Skeletal muscle tissue (tissue), 4 donors: ENCODE results near the gene FLT1. TPM values are rescaled to one million over a fixed set of nuclear protein-coding genes. Genes with fewer than 3 reads are reported as not detected.
A peak's percentile ranks its signal among the peaks of the same experiment; 100 is the strongest.

ENCODE experiments used
- H3K27ac ChIP-seq: one replicate; pipeline ENCODE4 v1.7.0; 2013; ENCODE audit warnings: mild to moderate bottlenecking, low read depth, low read length, inconsistent platforms
- H3K27me3 ChIP-seq, 3 donors: one replicate each; pipeline ENCODE4 v1.7.0; 2013; ENCODE audit warnings: low read length in 3 of 3; ENCODE audit not compliant: control insufficient read depth in 3 of 3, insufficient read depth in 3 of 3
- H3K36me3 ChIP-seq, 3 donors: one replicate each; pipeline ENCODE4 v1.7.0; 2013; ENCODE audit warnings: low read length in 3 of 3; ENCODE audit not compliant: control insufficient read depth in 3 of 3, insufficient read depth in 3 of 3
- H3K4me1 ChIP-seq, 3 donors: one replicate each; pipeline ENCODE4 v1.7.0; 2013; ENCODE audit warnings: low read length in 3 of 3, mild to moderate bottlenecking in 3 of 3; ENCODE audit not compliant: control insufficient read depth in 3 of 3, insufficient read depth in 3 of 3
- H3K4me3 ChIP-seq, 3 donors: one replicate each; pipeline ENCODE4 v1.7.0; 2013; ENCODE audit warnings: low read length in 3 of 3
- H3K9ac ChIP-seq, 3 donors: one replicate each; pipeline ENCODE4 v1.7.0; 2013; ENCODE audit warnings: low read length in 3 of 3, mild to moderate bottlenecking in 3 of 3, moderate library complexity in 2 of 3, low read depth in 1 of 3
- H3K9me3 ChIP-seq, 3 donors: one replicate each; pipeline ENCODE4 v1.7.0; 2013; ENCODE audit warnings: low read length in 3 of 3; ENCODE audit not compliant: control insufficient read depth in 3 of 3
- total RNA-seq: library from RNA; depleted of rRNA; stranded (reverse); fragments of >200 nt; gene quantifications from one replicate; pipeline ENCODE4 v1.2.3, GENCODE V29; 2014
- donor health status: Osteomylitis.

The FLT1 gene
- total RNA-seq, 1 donor from 2014 or later, result 13.0 TPM

DNA sequence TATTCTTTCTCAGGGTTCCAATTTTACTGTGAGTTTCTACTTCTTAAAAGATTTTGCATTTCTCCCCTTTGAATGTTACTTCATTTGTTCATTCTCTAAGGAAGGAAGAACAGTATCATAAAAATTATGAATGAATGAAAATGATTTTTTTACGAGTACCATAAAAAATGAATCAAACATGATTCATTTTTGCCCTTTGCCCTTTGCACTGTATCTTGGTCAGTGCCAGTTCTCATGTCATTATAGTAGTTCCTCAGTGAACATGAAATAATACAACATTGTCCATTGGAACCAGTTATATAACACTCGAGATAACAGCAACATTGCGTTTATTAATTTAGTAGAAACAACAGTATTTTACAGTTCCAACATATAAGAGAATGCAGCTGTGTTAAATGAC lies 28.8 kb downstream of the FLT1 start:
- Histone ChIP-seq H3K4me1 (no peaks in the 10 kb centered on the region), H3K4me3 (no peak overlapping the region), H3K27ac (no peak overlapping the region), H3K27me3 (no peaks in the 10 kb centered on the region), H3K36me3 (no peaks in the 10 kb centered on the region), H3K9ac (no peak overlapping the region), H3K9me3 (no peaks in the 10 kb centered on the region)

DNA sequence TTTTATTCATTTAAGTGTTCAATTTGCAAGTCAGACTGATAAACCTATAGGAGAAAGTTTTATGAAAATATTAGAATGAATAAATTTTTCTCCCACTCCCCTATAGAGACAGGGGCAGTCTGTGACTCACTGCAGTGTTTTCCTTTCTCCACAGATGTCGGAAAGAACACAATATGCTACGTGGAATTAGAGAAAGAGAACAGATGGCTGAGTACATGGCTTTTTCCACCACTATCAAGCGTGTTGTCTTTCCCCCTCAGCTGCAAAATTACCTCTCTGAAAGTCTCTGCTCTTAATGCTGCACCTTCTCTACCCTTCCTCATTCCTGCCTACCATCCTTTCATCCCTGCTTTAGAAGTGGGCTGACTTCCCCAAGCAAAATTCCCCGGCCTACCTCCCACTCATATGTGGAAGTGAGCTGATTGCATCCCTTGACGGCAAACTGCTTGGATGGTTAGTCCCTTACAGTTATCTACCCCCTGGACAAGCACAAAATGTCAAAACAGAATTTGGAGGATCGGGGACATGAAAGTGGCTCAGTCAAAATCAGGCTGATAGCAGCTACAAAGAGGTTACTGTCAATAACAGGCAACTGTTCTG lies 30.0 kb downstream of the FLT1 start:
- no peak overlapping the region for H3K4me3 ChIP-seq
- no peak overlapping the region for H3K9ac ChIP-seq
- H3K27me3 ChIP-seq, result no peaks in the 10 kb centered on the region
- H3K4me1 ChIP-seq, result no peaks in the 10 kb centered on the region
- no peak overlapping the region for H3K27ac ChIP-seq
- H3K36me3 ChIP-seq, result no peaks in the 10 kb centered on the region
- H3K9me3 ChIP-seq, result no peaks in the 10 kb centered on the region

DNA sequence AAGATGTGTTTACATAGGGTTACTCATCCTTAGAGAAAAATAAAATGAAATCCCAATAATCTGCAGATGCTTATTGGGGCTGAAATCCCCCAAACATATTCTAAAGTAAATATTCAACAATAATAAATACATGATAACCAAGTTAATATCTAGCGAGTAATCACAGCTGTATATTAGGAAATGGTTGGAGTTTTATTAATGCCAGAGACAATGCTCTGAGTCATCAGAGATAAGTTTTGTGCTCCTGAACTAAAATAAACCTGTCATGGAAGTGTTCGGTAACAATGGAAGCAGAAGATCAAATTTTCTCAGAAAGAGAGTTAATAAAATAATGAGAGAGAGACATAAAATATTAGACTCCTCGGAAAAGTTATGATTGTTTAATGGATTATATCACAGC lies 31.4 kb downstream of the FLT1 start:
- peaks cover 0 to 3% (median 0%) of the 10 kb centered on the region in 3 donors for H3K27me3 ChIP-seq
- no peak overlapping the region for H3K27ac ChIP-seq
- H3K36me3 ChIP-seq, result no peaks in the 10 kb centered on the region
- no peaks in the 10 kb centered on the region for H3K4me1 ChIP-seq
- H3K9ac ChIP-seq, result no peak overlapping the region
- no peak overlapping the region for H3K4me3 ChIP-seq
- H3K9me3 ChIP-seq, result no peaks in the 10 kb centered on the region

DNA sequence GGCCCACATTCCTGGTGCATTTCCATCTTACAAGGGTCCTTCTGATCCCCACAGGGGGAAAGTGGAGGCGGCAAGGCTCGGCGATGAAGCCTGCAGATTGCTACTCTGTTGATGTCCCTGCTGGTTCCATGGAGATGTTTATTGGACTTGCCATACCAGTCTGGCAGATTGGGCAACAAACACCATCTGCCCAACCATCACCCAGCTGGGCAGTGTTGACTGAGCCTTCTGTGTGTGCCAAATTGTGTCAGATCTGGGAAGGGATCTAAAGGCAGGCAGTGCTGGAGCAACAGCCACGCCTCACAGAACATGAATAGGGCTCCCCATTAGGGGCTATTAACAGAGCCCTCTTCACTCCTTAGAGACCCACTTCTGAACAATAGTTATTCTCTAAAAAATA lies 35.0 kb downstream of the FLT1 start:
- H3K4me3 ChIP-seq, result no peak overlapping the region
- no peaks in the 10 kb centered on the region for H3K36me3 ChIP-seq
- H3K9ac ChIP-seq, result no peak overlapping the region
- no peak overlapping the region for H3K27ac ChIP-seq
- H3K9me3 ChIP-seq, result no peaks in the 10 kb centered on the region
- H3K27me3 ChIP-seq, result peaks cover 0 to 3% (median 0%) of the 10 kb centered on the region in 3 donors
- no peaks in the 10 kb centered on the region for H3K4me1 ChIP-seq

DNA sequence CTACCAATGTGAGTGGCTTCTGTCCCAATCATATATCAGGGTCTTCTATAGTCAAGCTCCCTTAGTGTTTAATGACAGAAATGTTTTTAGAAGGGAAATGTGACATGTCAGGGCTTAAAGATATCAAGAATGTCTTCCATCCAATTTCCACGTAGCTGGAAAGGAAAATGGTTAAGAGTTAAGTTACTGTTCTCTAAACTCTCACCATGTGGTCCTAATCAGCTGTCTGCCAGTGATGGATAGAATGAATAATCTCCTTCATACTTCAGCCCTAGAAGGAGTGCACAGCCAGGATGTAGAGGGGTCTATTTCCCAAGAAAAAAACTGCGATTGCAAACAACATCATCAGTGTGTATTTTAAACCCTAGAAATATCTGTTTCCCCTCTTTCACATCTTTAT lies 36.3 kb downstream of the FLT1 start:
- Histone ChIP-seq H3K4me1 (no peaks in the 10 kb centered on the region), H3K9me3 (no peaks in the 10 kb centered on the region), H3K4me3 (no peak overlapping the region), H3K27ac (no peak overlapping the region), H3K36me3 (no peaks in the 10 kb centered on the region), H3K27me3 (peaks cover 0 to 3% (median 0%) of the 10 kb centered on the region in 3 donors), H3K9ac (no peak overlapping the region)

DNA sequence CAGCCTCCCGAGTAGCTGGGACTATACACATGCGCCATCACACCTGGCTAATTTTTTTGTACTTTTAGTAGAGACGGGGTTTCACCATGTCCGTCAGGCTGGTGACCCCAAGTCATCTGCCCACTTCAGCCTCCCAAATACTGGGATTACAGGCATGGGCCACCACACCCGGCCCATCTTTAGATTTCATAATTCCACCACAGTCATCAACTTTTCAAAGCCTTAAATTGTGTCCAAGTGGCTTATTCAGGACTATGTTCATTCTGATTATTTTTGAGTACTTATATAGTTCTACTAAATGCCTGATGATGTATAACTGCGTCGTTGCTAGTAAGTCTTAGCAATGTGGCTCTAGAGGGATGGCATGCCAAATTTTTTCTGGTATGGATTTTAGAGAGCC lies 36.9 kb downstream of the FLT1 start:
- H3K36me3 ChIP-seq, result no peaks in the 10 kb centered on the region
- H3K9ac ChIP-seq, result no peak overlapping the region
- H3K27ac ChIP-seq, result no peak overlapping the region
- no peak overlapping the region for H3K4me3 ChIP-seq
- H3K4me1 ChIP-seq, result no peaks in the 10 kb centered on the region
- no peaks in the 10 kb centered on the region for H3K9me3 ChIP-seq
- H3K27me3 ChIP-seq, result peaks cover 0 to 5% (median 0%) of the 10 kb centered on the region in 3 donors

DNA sequence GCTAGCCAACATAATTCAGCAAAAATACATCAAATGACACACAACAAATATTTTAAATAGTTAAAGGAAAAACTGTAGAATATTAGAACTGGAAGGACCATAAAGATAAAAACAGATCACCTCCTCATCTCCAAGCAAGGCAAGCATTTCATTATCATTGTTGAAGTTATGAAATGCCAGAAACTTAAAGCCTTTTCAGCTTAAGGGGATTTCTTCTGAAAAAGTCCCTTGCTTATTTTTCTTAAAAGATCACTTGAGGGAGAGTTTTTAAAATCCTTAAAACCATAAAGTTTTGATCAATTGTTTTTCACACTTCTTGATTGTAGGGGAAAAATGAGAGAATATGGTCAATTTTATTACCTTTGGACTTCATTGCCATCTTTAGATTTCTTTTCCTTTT lies 37.4 kb downstream of the FLT1 start:
- H3K9me3 ChIP-seq, result no peaks in the 10 kb centered on the region
- H3K27me3 ChIP-seq, result peaks cover 0 to 5% (median 0%) of the 10 kb centered on the region in 3 donors
- H3K9ac ChIP-seq, result no peak overlapping the region
- H3K36me3 ChIP-seq, result no peaks in the 10 kb centered on the region
- no peaks in the 10 kb centered on the region for H3K4me1 ChIP-seq
- H3K4me3 ChIP-seq, result no peak overlapping the region
- no peak overlapping the region for H3K27ac ChIP-seq

DNA sequence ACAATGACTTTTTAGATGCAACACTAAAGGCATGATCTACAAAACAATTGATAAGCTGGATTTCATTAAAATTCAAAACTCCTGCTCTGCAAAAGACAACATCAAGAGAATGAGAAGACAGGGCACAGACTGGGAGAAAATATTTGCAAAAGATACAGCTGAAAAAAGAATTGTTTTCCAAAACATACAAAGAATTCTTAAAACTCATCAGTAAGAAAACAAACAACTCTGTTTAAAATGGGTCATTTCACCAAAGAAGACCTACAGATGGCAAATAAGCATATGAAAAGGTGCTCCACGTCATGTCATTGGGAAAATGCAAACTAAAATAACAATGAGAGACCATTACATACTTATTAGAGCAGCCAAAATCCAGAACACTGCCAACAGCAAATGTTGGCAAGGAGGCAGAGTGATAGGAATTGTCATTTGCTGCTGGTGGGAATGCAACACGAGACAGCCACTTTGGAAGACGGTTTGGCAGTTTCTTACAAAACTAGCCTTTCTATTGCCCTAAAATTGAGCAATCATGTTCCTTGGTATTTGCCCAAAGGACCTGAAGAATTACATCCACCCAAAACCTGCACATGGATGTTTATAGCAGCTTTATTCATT lies 39.2 kb downstream of the FLT1 start:
- no peaks in the 10 kb centered on the region for H3K36me3 ChIP-seq
- H3K4me1 ChIP-seq, result peaks cover 0 to 6% (median 5%) of the 10 kb centered on the region in 3 donors
- H3K9ac ChIP-seq, result no peak overlapping the region
- H3K27ac ChIP-seq, result no peak overlapping the region
- H3K4me3 ChIP-seq, result no peak overlapping the region
- peaks cover 0 to 5% (median 0%) of the 10 kb centered on the region in 3 donors for H3K27me3 ChIP-seq
- H3K9me3 ChIP-seq, result no peaks in the 10 kb centered on the region

DNA sequence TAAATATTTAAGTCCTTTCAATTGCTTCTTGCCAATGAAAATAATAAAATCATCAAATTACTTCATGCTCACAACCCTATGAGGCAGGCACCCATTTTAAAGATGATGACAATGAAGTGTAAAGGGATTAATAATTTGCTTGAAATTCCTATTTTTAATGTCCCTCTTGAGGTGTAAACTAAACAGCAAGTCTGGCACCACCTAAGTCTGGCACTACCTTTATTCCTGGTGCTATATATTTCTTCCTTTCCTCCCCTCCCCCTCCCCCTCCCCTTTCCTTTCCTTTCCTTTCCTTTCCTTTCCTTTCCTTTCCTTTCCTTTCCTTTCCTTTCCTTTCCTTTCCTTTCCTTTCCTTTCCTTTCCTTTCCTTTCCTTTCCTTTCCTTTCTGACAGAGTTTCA lies 42.2 kb downstream of the FLT1 start:
- Histone ChIP-seq H3K27ac (no peak overlapping the region), H3K9ac (no peak overlapping the region), H3K36me3 (no peaks in the 10 kb centered on the region), H3K4me1 (peaks cover 0 to 7% (median 5%) of the 10 kb centered on the region in 3 donors), H3K4me3 (no peak overlapping the region), H3K27me3 (peaks cover 0 to 2% (median 0%) of the 10 kb centered on the region in 3 donors), H3K9me3 (peaks cover 2 to 6% (median 4%) of the 10 kb centered on the region in 3 donors)

DNA sequence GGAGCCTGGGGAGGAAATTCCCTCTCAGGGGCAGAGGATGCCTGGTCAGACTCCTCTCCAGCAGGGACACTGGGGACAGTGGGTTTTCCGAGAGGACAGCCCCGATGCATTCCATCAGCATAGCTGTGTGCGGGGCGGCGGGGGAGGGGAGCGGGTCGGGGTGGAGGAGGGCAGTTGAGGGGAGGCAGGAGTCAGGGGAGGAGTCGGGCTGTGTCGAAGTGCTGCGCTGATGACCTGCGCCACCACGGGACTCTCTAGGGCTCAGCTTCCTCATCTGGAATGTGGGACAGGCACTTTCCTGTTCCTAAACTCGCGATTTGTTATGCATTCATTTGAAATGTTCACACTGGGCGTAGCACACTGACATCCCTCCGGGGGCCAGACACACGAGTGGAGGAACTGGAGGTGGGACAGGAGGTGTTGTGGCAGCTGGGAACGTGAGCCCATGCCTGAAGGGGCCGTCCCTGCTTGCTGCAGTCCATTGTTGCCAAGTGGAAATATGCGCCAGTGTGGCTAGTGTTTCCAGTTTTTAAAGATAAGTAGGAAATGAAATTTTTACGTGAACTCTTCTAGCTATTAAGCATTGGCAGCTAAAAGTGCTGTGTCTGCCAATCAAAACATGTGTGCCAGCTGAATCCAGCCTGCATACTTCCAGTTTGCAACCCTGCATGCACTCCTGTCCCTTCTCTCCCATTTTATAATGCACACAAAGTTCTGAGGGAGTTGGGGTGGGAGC lies 43.3 kb downstream of the FLT1 start:
- peaks cover 0 to 7% (median 5%) of the 10 kb centered on the region in 3 donors for H3K4me1 ChIP-seq
- H3K36me3 ChIP-seq, result no peaks in the 10 kb centered on the region
- H3K4me3 ChIP-seq, result peak overlapping the region in 1 of 3 donors; percentile 41

More for the DNA sequence above, 43.3 kb downstream of the FLT1 start:
- no peak overlapping the region for H3K27ac ChIP-seq
- H3K27me3 ChIP-seq, result peaks cover 0 to 2% (median 0%) of the 10 kb centered on the region in 3 donors
- peaks cover 2 to 6% (median 4%) of the 10 kb centered on the region in 3 donors for H3K9me3 ChIP-seq
- no peak overlapping the region for H3K9ac ChIP-seq
